HUDEP-2 (cell line): ENCODE data around the gene LRRC70.

Experiments used
- DNase-seq, 76 experiments: peaks; one replicate each; lab custom pipeline; 2025; ENCODE audit not compliant: unreplicated experiment in 76 of 76; lab: John Stamatoyannopoulos, UW

The LRRC70 gene

DNA sequence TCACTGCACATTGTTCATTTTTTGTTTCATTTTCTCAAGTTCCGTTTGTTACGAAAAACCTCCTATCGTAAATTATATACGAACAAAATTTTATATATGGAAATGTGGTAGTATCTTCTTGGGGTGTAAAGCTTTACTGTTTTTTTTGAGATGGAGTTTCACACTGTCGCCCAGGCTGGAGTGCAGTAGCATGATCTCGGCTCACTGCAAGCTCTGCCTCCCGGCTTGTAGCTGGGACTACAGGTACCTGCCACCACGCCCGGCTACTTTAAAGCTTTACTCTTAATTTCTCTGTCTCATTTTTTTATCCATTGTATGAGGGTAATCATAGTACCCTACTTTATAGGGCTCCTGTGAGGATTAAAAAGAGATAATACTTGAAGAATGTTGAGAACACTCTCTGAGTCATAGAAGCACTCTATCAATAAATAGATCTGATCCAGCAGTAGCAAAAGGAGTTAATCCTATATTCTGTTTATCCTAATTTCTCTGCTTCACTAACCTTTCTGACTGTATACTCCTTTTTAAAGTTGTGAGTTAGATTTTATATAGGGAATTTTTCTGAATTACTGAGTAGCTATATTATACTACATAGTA is 5.6 kb upstream of the LRRC70 start:
- no peak for DNase-seq

DNA sequence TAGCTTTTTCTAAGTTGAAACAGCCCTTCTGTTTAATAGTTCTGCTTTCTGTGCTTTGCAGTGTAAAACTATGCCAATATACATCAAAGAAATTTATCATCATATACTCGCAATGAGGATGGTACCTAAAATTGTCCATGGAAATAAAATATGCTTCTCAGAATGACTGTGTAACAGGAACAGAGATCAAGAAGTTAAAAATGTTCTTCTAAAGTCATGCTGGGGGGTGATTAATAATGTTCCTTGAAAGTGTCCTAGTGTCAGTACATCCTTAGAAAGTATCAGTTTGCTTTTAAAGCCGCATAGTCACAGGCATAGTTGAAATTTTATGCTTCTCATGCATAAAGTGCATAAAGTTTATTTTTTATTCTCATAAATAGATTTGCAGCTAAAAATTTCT is 4.0 kb upstream of the LRRC70 start:
- no peak for DNase-seq

DNA sequence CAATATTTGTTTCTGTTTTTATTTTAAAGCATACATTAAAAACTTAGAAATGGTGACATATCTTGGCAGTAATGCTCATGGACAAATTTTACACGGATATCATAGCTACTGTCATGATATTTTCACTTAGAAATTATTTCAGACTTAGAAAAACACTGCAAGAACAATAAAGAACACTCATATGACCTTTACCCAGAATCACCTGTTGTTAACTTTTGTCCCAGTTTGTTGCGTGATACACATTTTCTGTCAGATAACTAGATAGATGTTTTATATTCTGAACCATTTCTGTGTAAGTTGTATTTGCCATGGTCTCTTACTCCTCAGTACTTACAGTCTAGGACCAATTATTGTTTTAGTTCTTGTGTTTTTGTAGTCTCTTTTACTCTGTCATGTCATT is 3.6 kb upstream of the LRRC70 start:
- no peak for DNase-seq

DNA sequence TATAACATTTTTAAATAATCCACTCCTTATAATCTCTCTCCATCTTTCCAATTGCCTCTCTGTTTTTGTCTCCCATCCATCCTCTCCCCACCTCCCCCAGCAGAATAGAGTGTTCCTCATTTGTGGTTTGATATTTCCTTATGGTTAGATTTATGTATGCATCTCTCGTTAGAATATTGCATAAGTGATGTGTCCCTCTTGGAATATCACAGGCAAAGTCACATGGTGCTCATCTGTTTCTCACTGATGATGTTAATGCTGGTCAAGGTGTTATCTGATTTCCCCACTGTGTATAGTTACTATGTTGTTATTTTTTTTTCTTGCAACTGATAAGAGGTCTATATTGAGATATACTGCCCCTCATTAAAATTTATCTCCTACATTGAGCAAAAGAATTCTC is 3.1 kb upstream of the LRRC70 start:
- no peak for DNase-seq

DNA sequence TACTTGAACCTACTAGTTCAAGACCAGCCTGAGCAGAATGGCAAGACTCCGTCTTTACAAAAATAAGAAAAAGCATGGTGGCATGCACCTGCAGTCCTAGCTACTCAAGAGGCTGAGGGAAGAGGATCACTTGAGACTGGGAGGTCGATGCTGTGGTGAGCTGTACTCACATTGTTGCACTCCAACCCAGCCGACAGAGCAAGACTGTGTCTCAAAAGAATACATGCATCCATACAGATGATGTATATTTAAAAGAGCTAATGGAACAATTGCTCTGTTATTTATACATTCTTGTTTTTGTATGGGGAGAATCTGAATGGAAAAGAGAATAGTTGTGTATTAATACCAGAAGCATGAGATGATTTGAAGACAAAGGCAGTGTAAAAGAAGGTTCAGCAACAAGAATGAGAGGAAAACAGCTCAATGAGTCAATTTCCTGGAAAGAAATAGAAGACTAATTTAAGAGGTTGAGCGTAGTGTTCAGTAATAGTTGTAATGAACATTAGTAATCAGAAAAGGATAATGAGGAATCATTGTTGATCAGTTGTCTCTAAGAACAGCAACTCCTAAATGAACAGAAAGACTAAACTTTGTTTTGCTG is 1.9 kb upstream of the LRRC70 start:
- no peak for DNase-seq

DNA sequence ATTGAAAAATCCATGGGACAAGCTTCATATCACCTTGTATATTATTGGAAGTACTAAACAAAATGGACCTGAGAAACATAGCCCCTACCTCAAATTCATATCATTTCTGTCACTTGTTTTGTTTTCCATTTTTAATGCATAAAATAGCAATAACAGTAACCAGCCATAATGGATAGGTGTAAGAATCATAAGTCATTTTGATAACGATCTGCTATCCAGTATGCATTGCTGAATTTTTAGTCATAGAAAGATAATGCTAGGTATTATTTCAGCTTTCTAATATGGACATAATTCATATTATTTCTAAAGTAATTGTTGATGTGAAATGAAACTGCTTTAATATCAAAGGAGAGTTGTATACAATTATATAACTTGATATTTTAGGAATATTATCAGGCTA is 1.1 kb upstream of the LRRC70 start:
- no peak for DNase-seq

DNA sequence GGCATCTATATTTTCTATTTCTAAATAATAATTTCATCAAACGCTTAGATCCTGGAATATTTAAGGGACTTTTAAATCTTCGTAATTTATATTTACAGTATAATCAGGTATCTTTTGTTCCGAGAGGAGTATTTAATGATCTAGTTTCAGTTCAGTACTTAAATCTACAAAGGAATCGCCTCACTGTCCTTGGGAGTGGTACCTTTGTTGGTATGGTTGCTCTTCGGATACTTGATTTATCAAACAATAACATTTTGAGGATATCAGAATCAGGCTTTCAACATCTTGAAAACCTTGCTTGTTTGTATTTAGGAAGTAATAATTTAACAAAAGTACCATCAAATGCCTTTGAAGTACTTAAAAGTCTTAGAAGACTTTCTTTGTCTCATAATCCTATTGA is 1.1 kb downstream of the LRRC70 start:
- no peak for DNase-seq

DNA sequence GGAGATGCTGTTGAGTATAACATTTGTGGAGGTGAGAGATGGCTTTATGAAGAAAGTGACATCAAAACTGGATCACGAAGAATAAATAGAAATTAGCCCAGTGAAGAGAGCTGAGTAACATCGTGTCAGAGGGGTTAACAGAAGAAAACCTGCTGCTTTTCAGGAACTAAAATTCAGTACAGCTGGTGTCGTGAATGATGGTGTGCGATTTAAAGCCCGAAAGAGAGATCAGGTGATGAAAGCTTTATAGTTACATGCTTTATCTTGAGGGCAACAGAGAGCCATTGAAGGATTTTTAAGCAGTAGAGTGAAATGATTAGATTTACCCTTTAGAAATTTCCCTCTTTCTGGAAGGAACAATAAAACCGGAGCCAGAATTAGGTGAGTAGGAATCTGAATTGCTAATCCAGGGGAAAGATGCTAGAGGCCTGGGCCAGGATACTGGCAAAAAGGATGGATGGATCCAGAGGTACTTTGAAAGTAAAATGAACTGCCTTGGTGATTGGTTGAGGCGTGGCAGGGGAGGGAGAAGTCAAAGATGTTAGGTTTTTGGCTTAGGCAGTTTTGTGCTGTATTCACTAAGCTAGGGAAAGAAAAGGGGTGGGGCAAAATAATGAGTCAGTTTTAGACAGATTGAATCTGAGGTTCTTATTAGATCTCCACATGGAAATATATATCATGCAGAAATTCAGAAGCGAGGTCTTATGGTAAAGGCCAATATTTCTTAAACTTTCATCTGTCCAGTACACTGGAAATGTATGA is 3.4 kb downstream of the LRRC70 start:
- no peak for DNase-seq

DNA sequence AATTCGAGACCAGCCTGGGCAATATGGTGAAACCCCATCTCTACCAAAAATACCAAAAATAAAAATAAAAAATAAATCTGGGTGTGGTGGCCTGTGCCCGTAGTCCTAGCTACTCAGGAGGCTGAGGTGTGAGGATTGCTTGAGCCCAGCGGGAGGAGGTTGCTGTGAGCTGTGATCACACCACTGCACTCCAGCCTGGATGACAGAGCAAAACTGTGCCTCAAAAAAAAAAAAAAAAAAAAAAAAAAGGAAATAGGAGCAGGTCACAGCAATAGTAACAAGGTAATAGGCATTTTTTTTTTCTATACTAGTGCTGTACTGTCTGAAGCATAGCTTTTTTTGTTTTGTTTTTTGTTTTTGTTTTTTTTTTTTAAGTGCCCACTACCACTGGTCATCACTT is 5.8 kb downstream of the LRRC70 start:
- no peak for DNase-seq

DNA sequence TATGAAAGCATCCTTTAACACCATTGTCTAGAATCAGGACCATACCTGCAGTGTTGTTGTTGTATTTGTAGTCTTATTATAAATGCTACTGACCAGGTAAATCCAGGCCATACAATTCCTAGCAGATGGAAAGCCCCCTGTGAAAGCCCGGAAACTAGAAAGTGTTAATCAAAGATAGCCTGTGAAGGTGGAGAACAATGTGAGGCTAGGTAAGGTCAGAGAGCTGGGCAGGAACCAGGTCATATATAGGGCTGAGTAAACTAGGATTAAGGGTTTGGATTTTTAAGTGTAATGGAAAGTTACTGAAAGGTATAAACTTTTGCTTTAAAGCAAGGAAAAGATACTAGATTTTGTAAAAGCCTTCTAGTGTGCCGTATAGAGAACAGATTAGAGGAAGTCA is 6.7 kb downstream of the LRRC70 start:
- DNase-seq: no peak

DNA sequence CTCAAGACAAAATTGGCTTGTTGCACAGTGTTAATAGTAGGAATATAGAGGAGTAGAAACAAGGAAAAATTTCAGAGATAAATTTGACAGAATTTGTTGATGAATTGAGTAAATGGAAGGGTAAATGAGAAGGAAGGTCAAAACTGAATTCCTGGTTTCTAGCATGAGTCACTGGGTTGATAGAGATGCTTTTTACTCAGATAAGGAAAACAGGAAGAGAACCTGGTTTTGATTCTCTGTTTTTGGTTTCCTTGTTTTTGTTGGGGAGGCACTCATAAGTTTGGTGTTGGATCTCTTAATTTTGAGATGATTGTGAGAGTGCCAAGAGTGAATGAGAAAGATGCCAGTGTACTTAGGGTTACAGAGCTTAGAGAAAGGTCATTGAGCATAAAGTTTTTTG is 7.1 kb downstream of the LRRC70 start:
- no peak for DNase-seq

DNA sequence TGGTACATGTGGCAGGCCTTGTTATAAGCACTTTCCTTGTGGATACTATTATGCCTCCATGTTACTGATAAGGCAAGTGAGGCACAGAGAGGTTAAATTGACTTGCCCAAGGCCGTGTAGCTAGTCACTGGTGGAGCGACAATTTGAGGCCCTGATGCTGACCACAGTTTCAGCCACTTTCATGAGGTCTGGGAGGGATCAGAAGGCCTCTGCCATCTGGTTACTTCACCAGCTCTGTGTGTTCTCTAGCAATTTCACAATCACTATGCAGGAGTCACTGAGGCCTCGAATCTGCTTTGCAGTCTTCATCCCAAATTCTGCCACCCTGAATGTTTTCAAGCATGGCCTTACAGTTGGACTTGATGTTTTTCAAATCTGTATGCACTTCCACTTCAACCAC is 9.1 kb downstream of the LRRC70 start:
- DNase-seq: no peak

DNA sequence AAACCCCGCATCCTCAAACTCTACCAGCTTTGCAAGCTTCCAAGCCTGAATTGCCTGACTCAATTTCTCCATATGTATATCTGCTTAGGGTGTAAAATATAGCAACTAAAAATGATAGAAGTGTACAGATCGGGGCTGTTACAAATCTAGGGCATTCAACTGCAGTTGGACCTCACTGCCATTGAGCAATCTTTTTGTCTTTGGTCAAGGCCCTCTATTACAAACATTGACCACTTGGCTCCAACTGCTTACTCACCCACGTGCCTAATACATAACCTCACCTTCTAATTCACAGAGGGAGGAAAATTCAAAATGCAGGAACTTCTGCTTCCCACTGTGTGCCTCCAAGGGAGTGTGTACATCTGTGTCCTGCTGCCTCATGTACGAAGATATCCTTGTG is 10.0 kb downstream of the LRRC70 start:
- DNase-seq: no peak

DNA sequence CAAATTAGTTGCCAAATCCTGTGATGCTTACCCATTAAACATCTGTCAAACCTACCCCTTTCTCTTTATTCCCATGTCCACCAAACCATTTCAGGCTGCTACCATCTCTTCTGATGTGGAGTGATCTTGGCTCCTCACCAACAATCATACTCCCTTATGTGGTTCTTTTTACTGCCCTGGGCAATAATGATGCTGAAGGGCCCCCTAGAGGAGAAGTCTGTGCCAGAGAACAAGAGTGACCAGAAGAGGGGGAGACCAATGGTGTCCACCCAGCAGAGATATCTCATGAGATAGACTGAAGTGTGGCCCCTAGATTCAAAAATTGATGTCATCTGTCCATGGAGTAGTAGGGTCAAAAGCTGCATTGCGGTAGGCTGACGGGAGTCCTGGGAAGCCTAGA is 10.9 kb downstream of the LRRC70 start:
- DNase-seq: no peak

DNA sequence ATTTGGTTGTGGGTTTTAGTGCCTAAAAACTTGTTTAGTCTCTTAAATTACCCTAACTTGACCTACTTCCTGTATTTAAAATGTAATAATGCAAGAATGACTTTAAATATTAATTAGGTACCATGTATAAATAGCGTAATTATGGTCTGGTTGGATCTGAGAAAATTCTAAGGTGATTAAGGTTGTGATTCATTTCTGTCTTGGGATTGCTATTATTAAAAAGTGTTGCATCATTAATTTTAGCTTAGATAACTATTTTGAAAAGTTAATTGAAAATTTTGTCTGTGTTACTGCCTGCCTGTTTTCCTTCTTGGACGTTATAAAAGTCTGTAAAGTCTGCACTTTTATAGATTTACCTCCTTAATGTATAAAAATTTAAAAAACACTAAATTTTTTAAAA is 11.8 kb downstream of the LRRC70 start:
- DNase-seq: no peak

DNA sequence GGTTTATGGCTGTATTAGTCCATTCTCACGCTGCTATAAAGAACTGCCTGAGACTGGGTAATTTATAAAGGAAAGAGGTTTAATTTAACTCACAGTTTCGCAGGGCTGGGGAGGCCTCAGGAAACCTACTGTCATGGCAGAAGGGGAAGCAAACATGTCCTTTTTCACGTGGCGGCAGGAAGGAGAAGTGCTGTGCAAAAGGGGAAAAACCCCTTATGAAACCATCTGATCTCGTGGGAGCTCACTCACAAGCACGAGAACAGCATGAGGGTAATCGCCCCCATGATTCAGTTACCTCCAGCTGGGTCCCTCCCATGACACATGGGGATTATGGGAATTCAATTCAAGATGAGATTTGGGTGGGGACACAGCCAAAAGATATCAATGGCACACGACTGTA is 13.9 kb downstream of the LRRC70 start:
- no peak for DNase-seq

DNA sequence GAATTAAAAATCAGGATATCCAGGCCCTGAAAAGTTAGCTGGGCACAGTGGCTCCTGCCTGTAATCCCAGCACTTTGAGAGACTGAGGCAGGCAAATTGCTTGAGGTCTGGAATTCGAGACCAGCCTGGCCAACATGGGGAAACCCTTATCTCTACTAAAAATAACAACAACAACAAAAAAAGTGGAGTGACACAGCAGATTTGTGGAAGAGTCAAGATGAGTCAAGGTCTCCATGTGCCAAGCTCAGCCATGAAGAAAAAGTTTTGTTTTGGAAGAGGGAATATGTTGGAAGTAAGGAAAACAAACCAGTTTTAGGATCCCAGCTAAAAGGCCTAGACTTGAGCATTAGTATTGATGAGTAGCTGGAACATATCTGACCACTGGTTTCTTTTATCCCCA is 14.7 kb downstream of the LRRC70 start:
- DNase-seq: no peak

DNA sequence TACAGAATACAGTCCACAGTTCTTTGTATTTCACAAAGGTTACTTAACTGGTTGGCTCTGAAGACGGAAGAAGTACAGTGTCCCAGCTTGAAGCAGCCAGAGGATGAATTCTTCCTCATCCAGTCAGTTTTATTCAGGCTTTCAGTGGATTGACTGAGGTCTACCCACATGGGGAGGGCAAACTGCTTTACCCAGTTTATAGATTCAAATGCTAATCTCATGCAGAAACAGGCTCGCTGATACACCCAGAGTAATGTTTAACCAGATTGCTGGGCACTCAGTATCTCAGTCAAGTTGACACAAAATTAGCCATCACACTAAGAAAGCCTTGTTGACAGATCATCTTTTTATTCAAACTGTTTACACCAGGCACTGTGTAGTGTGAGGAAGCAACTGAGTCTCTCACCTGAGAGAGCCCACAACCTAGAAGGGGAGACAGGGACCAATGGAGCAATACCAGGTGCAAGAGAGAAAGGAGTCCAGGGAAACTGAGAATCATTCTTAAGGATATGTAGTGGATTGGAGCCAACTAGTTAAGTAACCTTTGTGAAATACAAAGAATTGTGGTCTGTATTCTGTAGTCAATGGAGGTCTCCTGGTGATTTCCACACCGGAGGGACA is 15.9 kb downstream of the LRRC70 start:
- no peak for DNase-seq

DNA sequence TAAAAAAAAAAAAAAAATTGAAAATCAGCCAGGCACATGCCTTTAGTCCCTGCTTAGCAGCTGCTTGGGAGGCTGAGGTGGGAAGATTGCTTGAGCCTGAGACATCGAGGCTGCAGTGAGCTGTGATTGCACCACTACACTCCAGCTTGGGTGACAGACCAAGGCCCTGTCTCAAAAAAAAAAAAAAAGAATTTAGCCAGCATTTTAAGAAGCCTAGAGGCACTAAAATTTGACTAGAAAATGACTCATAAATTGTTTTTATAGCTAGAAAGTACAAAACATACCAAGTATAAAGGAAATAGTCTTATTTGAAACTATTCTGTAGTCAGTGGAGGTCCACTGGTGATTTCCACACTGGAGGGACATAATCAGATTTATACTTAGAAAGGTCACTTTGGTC is 17.5 kb downstream of the LRRC70 start:
- no peak for DNase-seq

DNA sequence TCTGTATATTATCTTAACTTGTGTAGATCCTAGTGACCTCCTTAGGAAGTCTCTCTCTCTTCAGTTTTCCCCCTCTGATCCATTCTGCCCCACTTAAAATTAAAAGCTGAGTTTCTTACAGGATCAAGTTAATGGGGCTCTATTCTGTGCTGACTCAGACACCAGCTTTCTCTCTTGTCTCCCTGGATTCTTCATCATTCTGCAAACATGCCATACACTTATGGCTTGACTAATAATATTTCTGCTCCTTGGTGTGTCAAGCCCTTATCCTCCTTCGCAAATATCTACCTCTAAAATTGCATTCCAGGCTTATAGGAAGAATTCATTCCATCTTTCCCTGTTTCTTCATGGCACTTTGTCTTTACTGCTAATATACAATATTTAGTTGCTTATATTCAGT is 18.1 kb downstream of the LRRC70 start:
- no peak for DNase-seq

DNA sequence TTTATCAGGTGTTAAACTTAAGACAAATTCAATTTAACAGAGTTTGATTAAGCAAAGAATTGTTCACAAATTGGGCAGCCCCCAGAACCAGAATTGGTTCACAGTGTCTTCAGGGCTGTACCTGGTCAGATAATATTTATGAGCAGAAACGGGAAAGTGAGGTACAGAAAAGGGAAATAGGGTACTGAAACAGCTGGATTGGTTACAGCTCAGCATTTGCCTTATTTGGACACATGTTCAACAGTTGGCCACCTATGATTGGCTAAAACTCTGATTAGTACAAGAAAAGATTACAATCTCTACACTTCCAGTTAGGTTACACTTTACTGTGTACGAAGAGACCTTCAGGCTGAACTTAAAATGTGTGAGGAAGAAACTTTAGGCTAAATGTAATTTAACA is 18.7 kb downstream of the LRRC70 start:
- no peak for DNase-seq
